Gastrocnemius medialis (tissue), 4 donors: ENCODE results near the gene ADTRP.

Experiments
- CTCF ChIP-seq, 5 experiments: fragments of 450-650 bp in 3 of 5; fragments of 200-600 bp in 2 of 5; sonication (generic) in 2 of 5; IDR thresholded peaks in 4 of 5; conservative IDR thresholded peaks in 1 of 5; 1 replicate in 4 of 5; 2 replicates in 1 of 5; pipeline ENCODE4 v1.5.1; 2016 to 2019; ENCODE audit warnings: antibody characterized with exemption in 5 of 5, mild to moderate bottlenecking in 3 of 5, moderate library complexity in 3 of 5
- POLR2A ChIP-seq, 2 donors: fragments of 450-650 bp; IDR thresholded peaks; one replicate each; pipeline ENCODE4 v1.6.1; 2017; ENCODE audit warnings: antibody characterized with exemption in 2 of 2, mild to moderate bottlenecking in 2 of 2, moderate library complexity in 2 of 2

GRCh38 chr6:11727998-11728961, 50.3 kb downstream of the ADTRP start:
- no peak for TF ChIP-seq CTCF (IDR thresholded peaks at IDR 0.05 in 4 of 5, conservative IDR thresholded peaks at IDR 0.05 in 1 of 5)
- no peak for TF ChIP-seq POLR2A (IDR thresholded peaks at IDR 0.05)
